Measurements from ENCODE around the gene MOB4. TPM values are rescaled to one million over a fixed set of nuclear protein-coding genes. Genes with fewer than 3 reads are reported as not detected.

The MOB4 gene
- polyA plus RNA-seq, 1 of the 3 experiments (the other 2 are of a cell fraction): 22.0 TPM

GRCh38 chr2:197559681-197560080 is 43.8 kb downstream of the MOB4 start:
- no peak overlapping the region for H3K4me3 ChIP-seq (ENCODE audit: low read depth in 2 of 2, low read length in 1 of 2)
- no peak overlapping the region for H2AFZ ChIP-seq (ENCODE audit: low read depth)
- no peak overlapping the region for H3K27ac ChIP-seq (ENCODE audit: low read depth in 2 of 2, low read length in 1 of 2)
- no peaks in the 10 kb centered on the region for H3K9me3 ChIP-seq
- TF ChIP-seq GABPA (IDR thresholded peaks at IDR 0.05; ENCODE audit: low read depth) (no peak), ELF1 (IDR thresholded peaks at IDR 0.05) (no peak), RXRA (IDR thresholded peaks at IDR 0.05; ENCODE audit: borderline replicate concordance, low read depth) (no peak), GATA2 (CRISPR knock-in tag; IDR thresholded peaks at IDR 0.05) (no peak), POLR2AphosphoS5 (IDR thresholded peaks at IDR 0.05; ENCODE audit: low read depth, low read length) (no peak)
- no peaks in the 10 kb centered on the region for H3F3A ChIP-seq (replicated peaks; ENCODE audit: insufficient read depth)
- no peak overlapping the region for H3K4me2 ChIP-seq
- H3K9ac ChIP-seq: no peak overlapping the region
- ChIA-PET CTCF (no interaction called here), POLR2A (no interaction called here)
- H3K9me2 ChIP-seq: no peaks in the 10 kb centered on the region
- H4K20me1 ChIP-seq (ENCODE audit: insufficient read depth): no peaks in the 10 kb centered on the region
- no peak for DNase-seq
- WGBS (ENCODE audit: low lambda C conversion rate): 95% methylated on average over 5 of the region's 5 CpGs
- no peaks in the 10 kb centered on the region for H3K27me3 ChIP-seq (ENCODE audit: insufficient read depth)
- H3K79me2 ChIP-seq (ENCODE audit: insufficient read depth): 0 out of 2 replicates have a peak, but pooled peaks cover 3% of the 10 kb centered on the region
- 0 out of 4 replicates have a peak, but pooled peaks cover 0 to 4% of the 10 kb centered on the region in 2 experiments for H3K4me1 ChIP-seq (ENCODE audit: control insufficient read depth in 1 of 2, insufficient read depth in 2 of 2, low read depth in 1 of 2, low read length in 1 of 2)
- H3K36me3 ChIP-seq (replicated peaks in 1 of 2; ENCODE audit: control insufficient read depth in 1 of 2, insufficient read depth in 2 of 2, low read length in 1 of 2): peaks cover 8 to 47% of the 10 kb centered on the region in 2 experiments

- Histone ChIP-seq H3K9me3 (no peaks in the 10 kb centered on the region), H3K4me3 (ENCODE audit: low read depth in 2 of 2, low read length in 1 of 2) (no peak overlapping the region), H3F3A (replicated peaks; ENCODE audit: insufficient read depth) (no peaks in the 10 kb centered on the region), H2AFZ (ENCODE audit: low read depth) (no peak overlapping the region), H3K4me1 (ENCODE audit: control insufficient read depth in 1 of 2, insufficient read depth in 2 of 2, low read depth in 1 of 2, low read length in 1 of 2) (0 out of 4 replicates have a peak, but pooled peaks cover 0 to 4% of the 10 kb centered on the region in 2 experiments), H4K20me1 (ENCODE audit: insufficient read depth) (no peaks in the 10 kb centered on the region), H3K36me3 (replicated peaks in 1 of 2; ENCODE audit: control insufficient read depth in 1 of 2, insufficient read depth in 2 of 2, low read length in 1 of 2) (peaks cover 8 to 41% of the 10 kb centered on the region in 2 experiments), H3K27ac (ENCODE audit: low read depth in 2 of 2, low read length in 1 of 2) (no peak overlapping the region), H3K27me3 (ENCODE audit: insufficient read depth) (no peaks in the 10 kb centered on the region), H3K4me2 (no peak overlapping the region), H3K79me2 (ENCODE audit: insufficient read depth) (0 out of 2 replicates have a peak, but pooled peaks cover 7% of the 10 kb centered on the region), H3K9me2 (no peaks in the 10 kb centered on the region), H3K9ac (no peak overlapping the region)
- ChIA-PET CTCF (no interaction called here), POLR2A (no interaction called here)
- 94% methylated on average over 9 of the region's 9 CpGs for WGBS (ENCODE audit: low lambda C conversion rate)
- DNase-seq: no peak
- TF ChIP-seq IRF3 (IDR thresholded peaks at IDR 0.05; ENCODE audit: low read depth, low read length) (no peak), CTCF (IDR thresholded peaks at IDR 0.05) (no peak), POLR2AphosphoS5 (IDR thresholded peaks at IDR 0.05; ENCODE audit: low read depth, low read length) (no peak), JUND (IDR thresholded peaks at IDR 0.05) (no peak), MXI1 (IDR thresholded peaks at IDR 0.05; ENCODE audit: low read depth, low read length) (no peak), GABPA (IDR thresholded peaks at IDR 0.05; ENCODE audit: low read depth) (no peak), RAD21 (IDR thresholded peaks at IDR 0.05; ENCODE audit: low read length) (no peak), NFIC (IDR thresholded peaks at IDR 0.05; ENCODE audit: borderline replicate concordance) (no peak), FOXM1 (IDR thresholded peaks at IDR 0.05; ENCODE audit: low read depth) (no peak), USF1 (IDR thresholded peaks at IDR 0.05; ENCODE audit: borderline replicate concordance, low read depth) (no peak), MAX (IDR thresholded peaks at IDR 0.05; ENCODE audit: low read depth) (no peak), MEF2A (IDR thresholded peaks at IDR 0.05; ENCODE audit: borderline replicate concordance, low read depth) (no peak)
Observed at GRCh38 chr2:197560146-197560665, 44.3 kb downstream of the MOB4 start.
